Naive thymus-derived CD4-positive, alpha-beta T cell (primary cell): ENCODE data around the gene RASAL2. TPM values are rescaled to one million over a fixed set of nuclear protein-coding genes. Genes with fewer than 3 reads are reported as not detected.

Experiments
- ATAC-seq: fragments of 150-1000 bp; cut with Tn5 transposase; 2 replicates; pipeline ENCODE4 v1.10.0; 2021; ENCODE audit warnings: mild to moderate bottlenecking, moderate library complexity
- CTCF ChIA-PET: fragments of 350-600 bp; sonication (Branson Sonifier 250); formaldehyde crosslinking; loops from one replicate; lab custom pipeline; 2021; ENCODE audit warnings: antibody characterized with exemption; lab: Charles Lee
- POLR2A ChIA-PET: fragments of 350-600 bp; sonication (Branson Sonifier 250); formaldehyde crosslinking; loops from one replicate; lab custom pipeline; 2021; ENCODE audit warnings: antibody characterized with exemption, inconsistent platforms; lab: Charles Lee
- DNase-seq, 9 donors: peaks; one replicate each; pipeline versions ENCODE4 v3.0.0 to v3.0.0-alpha.2; 2020 to 2022; ENCODE audit warnings: mixed read lengths in 1 of 9
- H3K27ac ChIP-seq: one replicate; pipeline ENCODE4 v1.7.0; 2013; ENCODE audit warnings: mild to moderate bottlenecking, low read depth, low read length, moderate library complexity
- H3K27me3 ChIP-seq, 2 donors: one replicate each; pipeline ENCODE4 v1.7.0; 2013; ENCODE audit warnings: low read length in 2 of 2, mild to moderate bottlenecking in 2 of 2, moderate library complexity in 2 of 2; ENCODE audit not compliant: control insufficient read depth in 2 of 2, insufficient read depth in 2 of 2
- H3K36me3 ChIP-seq, 3 experiments: 1 replicate in 2 of 3; 2 replicates in 1 of 3; pipeline ENCODE4 v1.7.0; 2013; ENCODE audit warnings: low read length in 3 of 3, mild to moderate bottlenecking in 3 of 3, moderate library complexity in 1 of 3; ENCODE audit not compliant: insufficient read depth in 3 of 3, control insufficient read depth in 2 of 3
- H3K4me1 ChIP-seq, 2 donors: one replicate each; pipeline ENCODE4 v1.7.0; 2013; ENCODE audit warnings: low read length in 2 of 2, mild to moderate bottlenecking in 2 of 2, moderate library complexity in 1 of 2; ENCODE audit not compliant: control insufficient read depth in 2 of 2, insufficient read depth in 2 of 2
- H3K4me3 ChIP-seq: 2 replicates; pipeline ENCODE4 v1.7.0; 2013; ENCODE audit warnings: mild to moderate bottlenecking, low read length
- H3K9me3 ChIP-seq, 3 experiments: 1 replicate in 2 of 3; 2 replicates in 1 of 3; pipeline ENCODE4 v1.7.0; 2013; ENCODE audit warnings: low read length in 3 of 3; ENCODE audit not compliant: control insufficient read depth in 2 of 3
- H3K27ac Mint-ChIP-seq, 9 donors: one replicate each; pipeline ENCODE4 v1.8.0; 2020 to 2022; ENCODE audit warnings: mixed read lengths in 9 of 9, mild to moderate bottlenecking in 8 of 9, moderate library complexity in 5 of 9, inconsistent platforms in 2 of 9
- H3K27me3 Mint-ChIP-seq, 5 donors: one replicate each; pipeline ENCODE4 v1.8.0; 2021 to 2022; ENCODE audit warnings: mixed read lengths in 5 of 5, mild to moderate bottlenecking in 1 of 5
- H3K36me3 Mint-ChIP-seq, 5 donors: one replicate each; pipeline ENCODE4 v1.8.0; 2020 to 2022; ENCODE audit warnings: mixed read lengths in 5 of 5, mild to moderate bottlenecking in 3 of 5, inconsistent platforms in 1 of 5
- H3K4me1 Mint-ChIP-seq, 7 donors: one replicate each; pipeline ENCODE4 v1.8.0; 2020 to 2022; ENCODE audit warnings: mixed read lengths in 7 of 7, mild to moderate bottlenecking in 3 of 7, inconsistent platforms in 1 of 7
- H3K4me3 Mint-ChIP-seq, 10 donors: one replicate each; pipeline ENCODE4 v1.8.0; 2020 to 2022; ENCODE audit warnings: mild to moderate bottlenecking in 10 of 10, mixed read lengths in 10 of 10, moderate library complexity in 6 of 10, inconsistent platforms in 2 of 10
- H3K9me3 Mint-ChIP-seq, 11 donors: one replicate each; pipeline ENCODE4 v1.8.0; 2020 to 2022; ENCODE audit warnings: mixed read lengths in 11 of 11, mild to moderate bottlenecking in 4 of 11, inconsistent platforms in 1 of 11, moderate library complexity in 1 of 11
- intact Hi-C, 2 donors: fragments of 100-400 bp; cut with micrococcal nuclease; formaldehyde crosslinking; loops; one replicate each; pipeline ENCODE4 v1.15.1; 2023
- polyA plus RNA-seq, 2 donors: library from polyadenylated mRNA; unstranded; fragments of 300-500 nt; fragmentation: Illumina TruSeq; gene quantifications; one replicate each; pipeline ENCODE4 v1.2.3, GENCODE V29; 2021
- total RNA-seq, 6 experiments: library from RNA in 5 of 6; stranded (reverse) in 5 of 6; gene quantifications; 1 replicate in 5 of 6; 2 replicates in 1 of 6; pipeline ENCODE4 v1.2.3 and lab custom pipeline; 2021 to 2026

RASAL2 gene
- total and polyA plus RNA-seq, 7 experiments from 2014 or later, result 0.11 to 0.69 (median 0.15) TPM; not detected in 3

DNA sequence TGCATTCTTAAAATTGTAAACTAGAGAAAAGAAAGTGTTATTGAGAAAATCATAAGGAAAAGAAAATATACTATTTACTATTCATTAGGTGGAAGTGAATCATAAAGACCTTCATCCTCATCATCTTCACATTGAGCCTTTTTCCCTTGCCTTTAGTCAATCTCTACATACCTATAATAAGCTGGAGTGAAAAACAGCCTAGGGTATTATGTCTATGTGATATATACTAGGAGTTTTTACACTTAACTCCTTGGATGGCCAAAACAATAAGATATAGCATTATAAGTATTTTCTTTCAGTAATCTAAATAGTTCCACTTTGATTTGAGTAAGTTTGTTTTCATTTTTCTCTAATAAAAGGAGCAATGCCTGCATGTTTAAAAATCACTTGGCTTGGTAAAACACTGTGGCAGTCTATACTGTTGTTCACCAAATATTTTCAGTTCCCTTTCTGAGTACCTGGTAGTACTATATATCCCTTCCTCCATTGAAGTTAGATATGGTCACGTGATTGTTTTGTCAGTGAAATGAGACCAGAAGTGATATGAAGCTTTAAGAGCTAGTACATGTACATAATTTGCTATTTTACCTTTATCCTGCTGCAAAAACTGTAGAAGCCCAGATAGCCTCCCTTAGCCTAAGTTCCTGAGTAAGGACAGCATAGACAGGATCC is 324.5 kb downstream of the RASAL2 start:
- ATAC-seq (no peak), DNase-seq (no peak)
- no peaks in the 10 kb centered on the region for H3K36me3 ChIP-seq
- Mint-ChIP-seq H3K9me3 (peaks cover 0 to 9% (median 5%) of the 10 kb centered on the region in 11 donors), H3K4me3 (no peak overlapping the region), H3K4me1 (no peaks in the 10 kb centered on the region), H3K27ac (no peak overlapping the region), H3K36me3 (no peaks in the 10 kb centered on the region), H3K27me3 (peaks cover 0 to 6% (median 0%) of the 10 kb centered on the region in 5 donors)
- no peak overlapping the region for H3K4me3 ChIP-seq
- CTCF ChIA-PET, result no interaction called here
- no peaks in the 10 kb centered on the region for H3K4me1 ChIP-seq
- no peaks in the 10 kb centered on the region for H3K9me3 ChIP-seq
- intact Hi-C loops, result no loop called here
- no peak overlapping the region for H3K27ac ChIP-seq
- POLR2A ChIA-PET, result no interaction called here
- H3K27me3 ChIP-seq, result no peaks in the 10 kb centered on the region

DNA sequence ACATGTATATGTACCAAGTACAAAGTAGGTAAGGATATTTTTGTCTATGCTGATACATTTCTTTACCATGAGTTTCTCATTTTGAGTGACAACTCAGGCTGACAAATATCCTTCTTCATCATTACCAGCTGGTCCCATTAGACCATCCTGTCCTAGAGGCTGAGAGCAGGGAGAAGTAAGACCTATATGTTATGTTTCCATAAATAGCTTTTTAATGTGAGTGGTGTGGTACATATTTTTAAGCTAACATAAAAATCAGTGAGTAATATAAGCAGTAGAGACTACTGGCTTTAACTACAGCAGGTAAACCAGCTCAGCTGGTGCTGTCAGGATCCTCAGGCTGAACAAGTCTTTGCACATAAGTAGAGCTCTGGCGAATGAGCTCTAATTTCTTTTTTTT is 340.5 kb downstream of the RASAL2 start:
- intact Hi-C loops, result no loop called here
- H3K27ac ChIP-seq, result no peak overlapping the region
- ATAC-seq, result no peak
- Mint-ChIP-seq H3K4me1 (no peaks in the 10 kb centered on the region), H3K4me3 (no peak overlapping the region), H3K36me3 (no peaks in the 10 kb centered on the region), H3K9me3 (peaks cover 0 to 2% (median 0%) of the 10 kb centered on the region in 11 donors), H3K27ac (no peak overlapping the region), H3K27me3 (peaks cover 0 to 23% (median 10%) of the 10 kb centered on the region in 5 donors)
- H3K9me3 ChIP-seq, result no peaks in the 10 kb centered on the region
- no peaks in the 10 kb centered on the region for H3K27me3 ChIP-seq
- ChIA-PET POLR2A (no interaction called here), CTCF (no interaction called here)
- H3K4me3 ChIP-seq, result no peak overlapping the region
- no peaks in the 10 kb centered on the region for H3K4me1 ChIP-seq
- no peaks in the 10 kb centered on the region for H3K36me3 ChIP-seq
- no peak for DNase-seq

GRCh38 chr1:178434899-178435435 is 341.1 kb downstream of the RASAL2 start:
- H3K4me3 Mint-ChIP-seq, result no peak overlapping the region
- intact Hi-C loops, result no loop called here
- no peaks in the 10 kb centered on the region for H3K36me3 ChIP-seq
- no peaks in the 10 kb centered on the region for H3K9me3 ChIP-seq
- POLR2A ChIA-PET, result no interaction called here
- H3K36me3 Mint-ChIP-seq, result no peaks in the 10 kb centered on the region
- no peak for DNase-seq
- CTCF ChIA-PET, result no interaction called here
- H3K4me1 Mint-ChIP-seq, result no peaks in the 10 kb centered on the region
- H3K27ac Mint-ChIP-seq, result no peak overlapping the region
- ATAC-seq, result no peak
- no peak overlapping the region for H3K27ac ChIP-seq
- H3K4me1 ChIP-seq, result no peaks in the 10 kb centered on the region
- H3K27me3 Mint-ChIP-seq, result peaks cover 0 to 27% (median 16%) of the 10 kb centered on the region in 5 donors
- H3K27me3 ChIP-seq, result no peaks in the 10 kb centered on the region
- peaks cover 0 to 2% (median 0%) of the 10 kb centered on the region in 11 donors for H3K9me3 Mint-ChIP-seq
- H3K4me3 ChIP-seq, result no peak overlapping the region

DNA sequence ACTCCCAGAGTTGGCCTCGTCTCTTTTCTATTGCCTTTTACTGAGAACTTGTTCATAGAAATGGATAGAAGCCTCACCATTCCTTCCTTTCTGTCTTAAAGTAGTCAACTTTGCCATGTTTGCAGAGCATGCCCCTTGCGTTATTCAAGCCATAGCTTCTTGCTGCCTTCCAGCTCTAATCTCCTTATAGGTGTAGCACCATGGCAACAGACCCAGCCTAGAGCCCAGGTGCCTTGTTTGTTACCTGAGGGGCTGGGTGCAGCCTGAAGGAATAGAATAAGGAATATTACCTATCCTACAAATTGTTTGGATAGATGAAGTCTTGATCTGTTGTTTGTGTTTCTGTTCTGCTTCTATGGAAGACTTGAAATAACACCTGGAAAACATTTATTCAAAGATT is 343.0 kb downstream of the RASAL2 start:
- POLR2A ChIA-PET, result no interaction called here
- DNase-seq (no peak), ATAC-seq (no peak)
- intact Hi-C loops, result no loop called here
- Histone ChIP-seq H3K4me1 (no peaks in the 10 kb centered on the region), H3K9me3 (no peaks in the 10 kb centered on the region), H3K36me3 (no peaks in the 10 kb centered on the region), H3K27ac (no peak overlapping the region), H3K4me3 (no peak overlapping the region), H3K27me3 (no peaks in the 10 kb centered on the region)
- Mint-ChIP-seq H3K27me3 (peaks cover 0 to 34% (median 25%) of the 10 kb centered on the region in 5 donors), H3K9me3 (peaks cover 0 to 3% (median 0%) of the 10 kb centered on the region in 11 donors), H3K4me3 (no peak overlapping the region), H3K36me3 (no peaks in the 10 kb centered on the region), H3K27ac (no peak overlapping the region), H3K4me1 (no peaks in the 10 kb centered on the region)
- CTCF ChIA-PET, result no interaction called here

DNA sequence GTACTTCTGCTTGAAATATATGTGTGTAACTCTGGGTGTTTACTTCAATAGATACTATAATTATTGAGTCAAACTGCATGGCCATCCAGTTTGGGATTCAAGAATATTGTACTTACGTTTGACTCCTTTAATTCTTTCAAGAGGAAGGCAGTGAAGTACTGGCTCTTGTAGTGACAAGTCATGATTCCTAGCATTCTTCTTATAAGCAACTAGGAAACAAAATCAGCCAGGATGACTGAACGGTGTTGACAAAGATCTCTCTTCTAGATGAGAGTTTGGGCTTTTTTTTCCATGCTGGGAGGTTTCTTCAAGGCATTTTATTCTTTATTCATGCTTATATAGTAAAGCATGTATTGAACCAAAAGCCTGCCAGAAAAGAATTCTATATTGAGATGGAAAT is 344.5 kb downstream of the RASAL2 start:
- no peaks in the 10 kb centered on the region for H3K4me1 Mint-ChIP-seq
- no peak overlapping the region for H3K27ac Mint-ChIP-seq
- Histone ChIP-seq H3K4me3 (no peak overlapping the region), H3K9me3 (no peaks in the 10 kb centered on the region), H3K27me3 (no peaks in the 10 kb centered on the region), H3K27ac (no peak overlapping the region), H3K4me1 (no peaks in the 10 kb centered on the region), H3K36me3 (no peaks in the 10 kb centered on the region)
- ATAC-seq (no peak), DNase-seq (no peak)
- H3K9me3 Mint-ChIP-seq, result peaks cover 0 to 3% (median 0%) of the 10 kb centered on the region in 11 donors
- ChIA-PET POLR2A (no interaction called here), CTCF (no interaction called here)
- H3K27me3 Mint-ChIP-seq, result peaks cover 0 to 45% (median 31%) of the 10 kb centered on the region in 5 donors
- intact Hi-C loops, result no loop called here
- H3K36me3 Mint-ChIP-seq, result no peaks in the 10 kb centered on the region
- H3K4me3 Mint-ChIP-seq, result no peak overlapping the region

DNA sequence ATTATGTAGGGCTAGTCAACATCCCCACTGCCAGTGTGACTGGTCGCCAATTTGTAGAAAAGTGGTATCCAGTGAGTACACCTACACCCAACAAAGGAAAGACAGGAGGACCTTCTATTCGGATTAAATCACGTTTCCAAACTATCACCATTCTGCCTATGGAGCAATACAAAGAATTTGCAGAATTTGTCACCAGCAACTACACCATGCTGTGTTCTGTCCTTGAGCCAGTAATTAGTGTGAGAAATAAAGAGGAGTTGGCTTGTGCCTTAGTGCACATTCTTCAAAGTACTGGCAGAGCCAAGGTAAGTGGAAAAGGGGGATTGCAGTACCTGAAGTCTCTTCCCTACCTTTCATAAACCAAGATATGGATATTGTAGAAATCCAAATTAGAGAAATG is 349.0 kb downstream of the RASAL2 start:
- H3K36me3 Mint-ChIP-seq, result no peaks in the 10 kb centered on the region
- H3K27ac Mint-ChIP-seq, result no peak overlapping the region
- H3K4me1 Mint-ChIP-seq, result no peaks in the 10 kb centered on the region
- DNase-seq, result no peak
- Histone ChIP-seq H3K4me3 (no peak overlapping the region), H3K27me3 (no peaks in the 10 kb centered on the region), H3K27ac (no peak overlapping the region), H3K9me3 (no peaks in the 10 kb centered on the region), H3K4me1 (no peaks in the 10 kb centered on the region), H3K36me3 (no peaks in the 10 kb centered on the region)
- no peak for ATAC-seq
- POLR2A ChIA-PET, result no interaction called here
- H3K4me3 Mint-ChIP-seq, result no peak overlapping the region
- peaks cover 0 to 3% (median 0%) of the 10 kb centered on the region in 11 donors for H3K9me3 Mint-ChIP-seq
- intact Hi-C loops, result no loop called here
- H3K27me3 Mint-ChIP-seq, result peaks cover 0 to 50% (median 33%) of the 10 kb centered on the region in 5 donors
- CTCF ChIA-PET, result no interaction called here

DNA sequence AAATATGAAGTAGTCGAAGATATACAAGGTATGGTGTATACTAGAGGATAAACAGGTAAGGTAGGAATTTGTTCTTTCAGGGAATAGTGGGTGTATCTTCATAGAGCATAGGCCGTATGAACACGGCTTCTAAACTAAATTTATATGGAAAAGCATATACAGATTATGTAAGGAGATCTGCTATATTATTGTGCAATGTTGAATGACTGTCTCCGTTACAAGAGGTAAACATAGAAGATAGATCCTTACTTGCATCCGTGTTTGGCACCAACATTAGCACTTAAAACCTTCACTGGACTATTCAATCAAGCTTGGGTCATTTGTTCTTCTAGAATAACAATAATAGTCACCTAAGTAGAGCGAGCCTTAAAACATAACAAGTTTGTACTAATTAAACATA is 357.0 kb downstream of the RASAL2 start:
- no peaks in the 10 kb centered on the region for H3K4me1 ChIP-seq
- H3K36me3 ChIP-seq, result no peaks in the 10 kb centered on the region
- ATAC-seq (no peak), DNase-seq (no peak)
- ChIA-PET POLR2A (no interaction called here), CTCF (no interaction called here)
- H3K4me3 ChIP-seq, result no peak overlapping the region
- no peaks in the 10 kb centered on the region for H3K9me3 ChIP-seq
- H3K9me3 Mint-ChIP-seq, result no peaks in the 10 kb centered on the region
- intact Hi-C loops, result no loop called here
- H3K27ac ChIP-seq, result no peak overlapping the region
- H3K4me3 Mint-ChIP-seq, result no peak overlapping the region
- H3K4me1 Mint-ChIP-seq, result no peaks in the 10 kb centered on the region
- peaks cover 0 to 13% (median 4%) of the 10 kb centered on the region in 5 donors for H3K27me3 Mint-ChIP-seq
- no peaks in the 10 kb centered on the region for H3K36me3 Mint-ChIP-seq
- no peaks in the 10 kb centered on the region for H3K27me3 ChIP-seq
- no peak overlapping the region for H3K27ac Mint-ChIP-seq
